Epithelial cell of proximal tubule (primary cell): ENCODE measurements around the gene AGPAT1. TPM values are rescaled to one million over a fixed set of nuclear protein-coding genes. Genes with fewer than 3 reads are reported as not detected.

ENCODE experiments used
- DNase-seq: peaks from one replicate; pipeline ENCODE4 v3.0.0-alpha.2; 2011; ENCODE audit warnings: low read depth
- H3K4me3 ChIP-seq: 2 replicates; pipeline ENCODE4 v1.5.1; 2011; ENCODE audit warnings: low read depth, mild to moderate bottlenecking, low read length
- CTCF ChIP-seq: conservative IDR thresholded peaks from 2 replicates; pipeline ENCODE4 v1.5.1; 2012; ENCODE audit warnings: low read depth, mild to moderate bottlenecking, low read length
- total RNA-seq: library from RNA; depleted of rRNA; stranded (reverse); fragments of >200 nt; gene quantifications from 2 replicates; pipeline ENCODE4 v1.2.3, GENCODE V29; 2015

The AGPAT1 gene
- total RNA-seq, 1 donor from 2014 or later: 72.2 TPM

DNA sequence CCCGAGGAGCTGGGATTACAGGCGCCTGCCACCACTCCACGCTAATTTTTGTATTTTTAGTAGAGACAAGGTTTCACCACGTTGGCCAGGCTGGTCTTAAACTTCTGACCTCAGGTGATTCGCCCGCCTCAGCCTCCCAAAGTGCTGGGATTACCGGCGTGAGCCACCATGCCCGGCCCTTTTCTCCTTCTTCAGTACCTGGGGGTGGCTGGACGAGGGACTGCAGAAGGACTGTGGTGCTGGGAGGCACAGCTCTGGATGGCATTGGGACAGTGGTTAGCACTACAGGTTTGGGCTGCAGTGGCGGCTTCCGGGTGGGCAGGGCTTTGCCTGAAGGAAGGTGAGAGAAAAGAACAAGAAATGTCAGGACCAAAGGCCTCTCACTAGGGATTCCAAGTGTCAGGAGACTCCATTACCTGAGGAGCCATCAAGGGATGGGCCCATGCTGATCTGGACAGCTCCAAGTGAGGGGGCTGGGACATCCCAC lies 55.3 kb downstream of the AGPAT1 start:
- TF ChIP-seq CTCF: no peak
- DNase-seq: no peak
- no peak overlapping the region for H3K4me3 ChIP-seq

GRCh38 chr6:32118782-32119628 lies 56.9 kb downstream of the AGPAT1 start:
- TF ChIP-seq CTCF: peak; percentile 92
- no peak overlapping the region for H3K4me3 ChIP-seq
- DNase-seq: peak; percentile 37

Other genes with a start within 250 kb of the AGPAT1 start
- not detected in 2 replicates for gene C2, start 248.4 kb downstream of the AGPAT1 start, total RNA-seq
- gene CFB, start 230.0 kb downstream of the AGPAT1 start, total RNA-seq: 0.81 and 2.2 TPM in 2 replicates
- gene NELFE, start 217.1 kb downstream of the AGPAT1 start, total RNA-seq: 113 and 132 TPM in 2 replicates
- 42.0 and 51.9 TPM in 2 replicates for gene SKIC2, start 216.9 kb downstream of the AGPAT1 start, total RNA-seq
- gene DXO, start 203.9 kb downstream of the AGPAT1 start, total RNA-seq: 20.0 and 20.9 TPM in 2 replicates
- 1.0 and 1.6 TPM in 2 replicates for gene C4A, start 194.0 kb downstream of the AGPAT1 start, total RNA-seq
- 1.1 and 1.2 TPM in 2 replicates for gene C4B, start 161.3 kb downstream of the AGPAT1 start, total RNA-seq
- not detected in 2 replicates for gene CYP21A2, start 137.7 kb downstream of the AGPAT1 start, total RNA-seq
- 0.23 TPM in 1 of 2 replicates, not detected in the other for gene TNXB, start 66.7 kb downstream of the AGPAT1 start, total RNA-seq
- 21.3 and 23.2 TPM in 2 replicates for gene ATF6B, start 47.8 kb downstream of the AGPAT1 start, total RNA-seq
- gene FKBPL, start 45.8 kb downstream of the AGPAT1 start, total RNA-seq: 2.5 and 7.2 TPM in 2 replicates
- not detected in 2 replicates for gene PRRT1, start 24.1 kb downstream of the AGPAT1 start, total RNA-seq
- 23.2 and 39.4 TPM in 2 replicates for gene PPT2, start 21.9 kb downstream of the AGPAT1 start, total RNA-seq
- 3.1 and 6.5 TPM in 2 replicates for gene EGFL8, start 11.5 kb downstream of the AGPAT1 start, total RNA-seq
- 66.6 and 79.9 TPM in 2 replicates for gene RNF5, start 2.3 kb upstream of the AGPAT1 start, total RNA-seq
- 0.80 and 1.4 TPM in 2 replicates for gene AGER, start 8.2 kb upstream of the AGPAT1 start, total RNA-seq
- gene PBX2, start 14.1 kb upstream of the AGPAT1 start, total RNA-seq: 38.3 and 44.5 TPM in 2 replicates
- gene GPSM3, start 16.6 kb upstream of the AGPAT1 start, total RNA-seq: 15.7 and 17.8 TPM in 2 replicates
- gene NOTCH4, start 48.0 kb upstream of the AGPAT1 start, total RNA-seq: 2.0 and 3.3 TPM in 2 replicates
- gene TSBP1, start 195.8 kb upstream of the AGPAT1 start, total RNA-seq: not detected in 2 replicates
- 0.63 TPM in 1 of 2 replicates, not detected in the other for gene BTNL2, start 231.1 kb upstream of the AGPAT1 start, total RNA-seq